Measurements from ENCODE around the gene FOCAD.

Gene FOCAD

GRCh38 chr9:20788526-20789451, 104.7 kb downstream of the FOCAD start:
- H3K4me3 ChIP-seq (ENCODE audit: low read length) = no peak overlapping the region
- no peak for TF ChIP-seq CTCF (conservative IDR thresholded peaks at IDR 0.05; ENCODE audit: low read length)
- DNase-seq (ENCODE audit: low read depth) = peak; percentile 12

- no peak for DNase-seq (ENCODE audit: low read depth)
- H3K4me3 ChIP-seq (ENCODE audit: low read length) = no peak overlapping the region
- no peak for TF ChIP-seq CTCF (conservative IDR thresholded peaks at IDR 0.05; ENCODE audit: low read length)
Measured at GRCh38 chr9:20790721-20791120, 106.7 kb downstream of the FOCAD start.

- TF ChIP-seq CTCF (conservative IDR thresholded peaks at IDR 0.05; ENCODE audit: low read length) = no peak
- H3K4me3 ChIP-seq (ENCODE audit: low read length) = no peak overlapping the region
- no peak for DNase-seq (ENCODE audit: low read depth)
Measured at GRCh38 chr9:20791682-20792081, 107.6 kb downstream of the FOCAD start.

GRCh38 chr9:20804489-20805250, 120.6 kb downstream of the FOCAD start:
- H3K4me3 ChIP-seq (ENCODE audit: low read length) = no peak overlapping the region
- no peak for TF ChIP-seq CTCF (conservative IDR thresholded peaks at IDR 0.05; ENCODE audit: low read length)
- no peak for DNase-seq (ENCODE audit: low read depth)

GRCh38 chr9:20805766-20806165, 121.7 kb downstream of the FOCAD start:
- no peak overlapping the region for H3K4me3 ChIP-seq (ENCODE audit: low read length)
- DNase-seq (ENCODE audit: low read depth) = no peak
- TF ChIP-seq CTCF (conservative IDR thresholded peaks at IDR 0.05; ENCODE audit: low read length) = no peak

GRCh38 chr9:20808002-20808401, 123.9 kb downstream of the FOCAD start:
- TF ChIP-seq CTCF (conservative IDR thresholded peaks at IDR 0.05; ENCODE audit: low read length) = no peak
- DNase-seq (ENCODE audit: low read depth) = no peak

More at GRCh38 chr9:20808002-20808401, 123.9 kb downstream of the FOCAD start:
- H3K4me3 ChIP-seq (ENCODE audit: low read length) = no peak overlapping the region
